Calu3 (cell line): Measurements from ENCODE around the gene SDHAF1. TPM values are rescaled to one million over a fixed set of nuclear protein-coding genes. Genes with fewer than 3 reads are reported as not detected.
A peak's percentile ranks its signal among the peaks of the same experiment; 100 is the strongest.

ENCODE experiments used
- BruUV-seq: library from RNA; stranded (reverse); fragments of 400-500 nt; replicated peaks from 2 replicates; lab custom pipeline; 2021; lab: Mats Ljungman, UMichigan
- CTCF ChIA-PET: fragments of 300-600 bp; sonication (Branson Sonifier 250); formaldehyde crosslinking; loops from one replicate; lab custom pipeline; 2022; ENCODE audit warnings: antibody characterized with exemption; lab: Charles Lee
- DNase-seq: peaks from one replicate; pipeline ENCODE4 v3.0.0; 2022
- H3K27ac Mint-ChIP-seq: one replicate; pipeline ENCODE4 v1.8.0; 2022; ENCODE audit warnings: mixed read lengths; ENCODE audit not compliant: unreplicated experiment
- H3K27me3 Mint-ChIP-seq: one replicate; pipeline ENCODE4 v1.8.0; 2022; ENCODE audit warnings: mixed read lengths; ENCODE audit not compliant: unreplicated experiment
- H3K36me3 Mint-ChIP-seq: one replicate; pipeline ENCODE4 v1.8.0; 2022; ENCODE audit warnings: mild to moderate bottlenecking, moderate library complexity, mixed read lengths; ENCODE audit not compliant: insufficient read depth, unreplicated experiment
- H3K4me1 Mint-ChIP-seq: one replicate; pipeline ENCODE4 v1.8.0; 2022; ENCODE audit warnings: mild to moderate bottlenecking, low read depth, mixed read lengths; ENCODE audit not compliant: unreplicated experiment
- H3K4me3 Mint-ChIP-seq: one replicate; pipeline ENCODE4 v1.8.0; 2022; ENCODE audit warnings: mild to moderate bottlenecking, low read depth, moderate library complexity, mixed read lengths; ENCODE audit not compliant: unreplicated experiment
- H3K9me3 Mint-ChIP-seq: one replicate; pipeline ENCODE4 v1.8.0; 2022; ENCODE audit warnings: low read depth, mixed read lengths; ENCODE audit not compliant: unreplicated experiment
- intact Hi-C: fragments of 100-400 bp; cut with micrococcal nuclease; formaldehyde crosslinking; loops from one replicate; pipeline ENCODE4 v1.10.0; 2022; ENCODE audit not compliant: unreplicated experiment
- total RNA-seq: library from RNA; stranded (reverse); gene quantifications from 2 replicates; pipeline ENCODE4 v1.2.3, GENCODE V29; 2022
- TF ChIP-seq, protein P1 (sequence below): fragments of 200-600 bp; IDR thresholded peaks from one replicate; pipeline ENCODE4 v1.8.0; 2022; ENCODE audit warnings: antibody characterized with exemption; ENCODE audit not compliant: unreplicated experiment

SDHAF1 gene
- total RNA-seq, 1 experiment from 2014 or later: 16.9 TPM

DNA sequence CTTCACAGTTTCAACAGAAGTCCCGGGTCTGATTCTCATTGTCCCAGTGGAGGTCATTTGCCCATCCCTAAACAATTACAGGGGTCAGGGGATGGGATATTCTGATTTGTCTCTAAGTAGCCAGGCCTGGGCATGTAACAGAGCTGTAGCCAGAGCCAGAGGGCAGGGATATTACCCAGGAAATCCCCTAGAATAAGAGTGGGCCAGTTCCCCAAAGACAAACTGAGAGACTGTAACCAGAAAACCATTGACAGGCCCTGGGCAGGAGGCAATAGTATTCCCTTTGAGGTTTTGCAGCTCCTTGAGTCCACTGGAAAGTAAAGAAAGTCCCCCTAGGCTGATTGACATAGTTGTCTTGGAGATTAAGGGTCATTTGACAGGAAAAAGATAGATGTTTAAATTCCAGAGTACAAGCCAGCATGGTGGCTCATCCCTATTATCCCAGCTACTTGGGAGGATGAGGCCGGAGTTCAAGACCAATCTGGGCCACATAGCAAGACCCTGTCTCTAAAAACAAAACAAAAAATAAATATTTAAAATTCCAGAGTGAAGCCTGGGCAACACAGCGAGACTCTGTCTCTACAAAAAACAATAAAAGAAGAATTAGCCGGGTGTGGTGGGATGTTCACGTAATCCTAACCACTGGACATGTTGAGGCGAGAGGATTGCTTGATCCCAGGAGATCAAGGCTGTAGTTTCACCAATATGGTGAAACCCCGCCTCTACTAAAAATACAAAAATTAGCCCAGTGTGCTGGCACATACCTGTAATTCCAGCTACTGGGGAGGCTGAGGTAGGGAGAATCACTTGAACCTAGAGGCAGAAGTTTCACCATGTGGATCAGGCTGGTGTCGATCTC is 1.9 kb upstream of the SDHAF1 start:
- intact Hi-C loops: no loop called here
- BruUV-seq: no TSS peak

DNA sequence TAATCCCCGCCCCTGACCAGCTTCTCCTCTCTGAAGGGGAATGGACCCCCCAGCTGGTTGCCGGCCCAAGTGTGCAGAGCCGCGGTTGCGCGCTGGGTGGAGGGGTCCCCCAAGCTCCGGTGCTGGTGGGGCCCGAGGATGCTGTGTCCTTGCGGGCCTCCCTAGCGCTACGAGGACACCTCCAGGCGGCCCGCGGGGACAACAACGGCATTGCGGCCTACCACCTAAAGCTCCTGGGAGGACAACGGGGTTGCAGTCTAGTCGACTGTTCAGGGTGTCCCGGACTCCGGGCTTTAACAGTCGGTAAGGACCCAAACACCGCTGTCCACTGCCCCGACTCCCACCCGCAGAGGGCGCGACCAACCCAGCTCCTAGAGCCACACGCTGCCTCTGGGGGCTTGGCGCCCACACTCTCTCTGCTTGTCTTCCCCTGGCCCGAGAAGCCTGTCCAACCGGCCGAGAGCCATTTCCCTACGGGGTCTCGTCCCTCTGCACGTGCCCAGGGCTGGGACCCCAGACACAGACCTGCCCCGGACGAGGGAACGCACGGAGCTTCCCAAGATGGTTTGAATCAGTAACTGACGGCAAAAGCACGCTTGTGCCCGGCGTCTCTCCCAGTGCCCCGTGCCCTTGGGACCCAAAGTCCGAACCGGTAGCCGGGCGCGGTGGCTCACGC is 927 bp upstream of the SDHAF1 start:
- intact Hi-C loops: no loop called here
- Mint-ChIP-seq H3K4me3 (peak overlapping the region; percentile 80), H3K9me3 (peaks cover 2% of the 10 kb centered on the region), H3K4me1 (peaks cover 15% of the 10 kb centered on the region), H3K27me3 (peaks cover 18% of the 10 kb centered on the region), H3K27ac (peak overlapping the region; percentile 68), H3K36me3 (peaks cover 30% of the 10 kb centered on the region)
- no peak for DNase-seq
- CTCF ChIA-PET: interaction anchor here (2.0 kb wide), 1 partner anchor 20 kb away, joined by 5 read pairs; the partner anchor contains the start of gene ALKBH6
- TF ChIP-seq, protein P1, sequence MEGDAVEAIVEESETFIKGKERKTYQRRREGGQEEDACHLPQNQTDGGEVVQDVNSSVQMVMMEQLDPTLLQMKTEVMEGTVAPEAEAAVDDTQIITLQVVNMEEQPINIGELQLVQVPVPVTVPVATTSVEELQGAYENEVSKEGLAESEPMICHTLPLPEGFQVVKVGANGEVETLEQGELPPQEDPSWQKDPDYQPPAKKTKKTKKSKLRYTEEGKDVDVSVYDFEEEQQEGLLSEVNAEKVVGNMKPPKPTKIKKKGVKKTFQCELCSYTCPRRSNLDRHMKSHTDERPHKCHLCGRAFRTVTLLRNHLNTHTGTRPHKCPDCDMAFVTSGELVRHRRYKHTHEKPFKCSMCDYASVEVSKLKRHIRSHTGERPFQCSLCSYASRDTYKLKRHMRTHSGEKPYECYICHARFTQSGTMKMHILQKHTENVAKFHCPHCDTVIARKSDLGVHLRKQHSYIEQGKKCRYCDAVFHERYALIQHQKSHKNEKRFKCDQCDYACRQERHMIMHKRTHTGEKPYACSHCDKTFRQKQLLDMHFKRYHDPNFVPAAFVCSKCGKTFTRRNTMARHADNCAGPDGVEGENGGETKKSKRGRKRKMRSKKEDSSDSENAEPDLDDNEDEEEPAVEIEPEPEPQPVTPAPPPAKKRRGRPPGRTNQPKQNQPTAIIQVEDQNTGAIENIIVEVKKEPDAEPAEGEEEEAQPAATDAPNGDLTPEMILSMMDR: no peak
- BruUV-seq: no TSS peak

More for the DNA sequence above, 1.9 kb upstream of the SDHAF1 start:
- Mint-ChIP-seq H3K4me1 (peaks cover 15% of the 10 kb centered on the region), H3K27me3 (peaks cover 21% of the 10 kb centered on the region), H3K4me3 (no peak overlapping the region), H3K27ac (no peak overlapping the region), H3K36me3 (peaks cover 30% of the 10 kb centered on the region), H3K9me3 (peaks cover 2% of the 10 kb centered on the region)
- no peak for DNase-seq
- CTCF ChIA-PET: no interaction called here
- TF ChIP-seq, protein P1: no peak

DNA sequence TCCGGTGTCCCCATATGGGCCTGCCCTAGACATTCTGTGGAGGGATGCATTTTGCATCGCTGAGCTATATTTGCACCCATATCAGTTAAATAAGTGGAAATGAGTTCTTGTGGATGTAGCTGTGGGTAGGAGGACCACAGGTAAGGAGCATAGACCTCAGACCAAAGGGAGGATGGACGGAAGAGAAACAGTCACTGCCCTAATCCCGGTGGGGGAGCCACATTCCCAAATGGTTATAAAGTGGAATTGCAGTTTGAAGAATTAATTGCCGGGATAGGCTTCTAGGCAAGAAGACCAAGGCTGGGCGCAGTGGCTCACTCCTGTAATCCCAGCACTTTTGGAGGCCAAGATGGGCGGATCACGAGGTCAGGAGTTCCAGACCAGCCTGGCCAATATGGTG is 1.8 kb downstream of the SDHAF1 start:
- Mint-ChIP-seq H3K9me3 (no peaks in the 10 kb centered on the region), H3K36me3 (peaks cover 30% of the 10 kb centered on the region), H3K4me1 (peaks cover 15% of the 10 kb centered on the region), H3K27me3 (no peaks in the 10 kb centered on the region), H3K4me3 (peak overlapping the region; percentile 80), H3K27ac (peak overlapping the region; percentile 13)
- CTCF ChIA-PET: no interaction called here
- DNase-seq: no peak
- BruUV-seq: no TSS peak
- intact Hi-C loops: no loop called here
- TF ChIP-seq, protein P1: no peak

DNA sequence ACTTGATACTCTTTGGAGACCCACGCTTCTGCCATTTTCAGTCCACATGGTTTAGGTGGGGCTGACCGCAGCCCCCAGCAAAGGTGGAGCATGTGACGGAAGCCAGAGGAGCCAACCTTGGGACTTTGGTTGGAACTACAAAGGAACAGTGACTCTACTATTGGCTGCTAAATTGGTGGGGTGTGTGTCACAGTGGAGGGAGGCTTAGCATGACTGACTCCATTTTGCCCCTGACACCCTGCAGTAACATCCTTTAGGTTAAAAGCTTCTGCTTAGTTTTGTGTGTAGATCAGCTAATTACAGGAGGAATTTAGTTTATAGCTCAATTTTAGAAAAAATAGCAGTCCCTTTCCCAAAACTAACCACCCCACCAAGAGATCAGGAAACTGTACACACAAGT is 6.6 kb downstream of the SDHAF1 start:
- Mint-ChIP-seq H3K36me3 (peaks cover 21% of the 10 kb centered on the region), H3K9me3 (no peaks in the 10 kb centered on the region), H3K4me1 (peaks cover 5% of the 10 kb centered on the region), H3K4me3 (no peak overlapping the region), H3K27ac (no peak overlapping the region), H3K27me3 (no peaks in the 10 kb centered on the region)
- intact Hi-C loops: no loop called here
- no peak for DNase-seq
- TF ChIP-seq, protein P1: no peak
- no TSS peak for BruUV-seq
- CTCF ChIA-PET: interaction anchor here (0.7 to 0.8 kb wide), 2 partner anchors 13 to 53 kb away, joined by 4 to 7 read pairs; partner anchors contain the start of genes ALKBH6 and THAP8
